ELF-1 (cell line): ENCODE data around the gene SLC17A6.
A peak's percentile ranks its signal among the peaks of the same experiment; 100 is the strongest.

Experiments
- DNase-seq: peaks from one replicate; pipeline ENCODE4 v3.0.0-alpha.2; 2016; ENCODE audit warnings: low read depth, low spot score

The SLC17A6 gene

DNA sequence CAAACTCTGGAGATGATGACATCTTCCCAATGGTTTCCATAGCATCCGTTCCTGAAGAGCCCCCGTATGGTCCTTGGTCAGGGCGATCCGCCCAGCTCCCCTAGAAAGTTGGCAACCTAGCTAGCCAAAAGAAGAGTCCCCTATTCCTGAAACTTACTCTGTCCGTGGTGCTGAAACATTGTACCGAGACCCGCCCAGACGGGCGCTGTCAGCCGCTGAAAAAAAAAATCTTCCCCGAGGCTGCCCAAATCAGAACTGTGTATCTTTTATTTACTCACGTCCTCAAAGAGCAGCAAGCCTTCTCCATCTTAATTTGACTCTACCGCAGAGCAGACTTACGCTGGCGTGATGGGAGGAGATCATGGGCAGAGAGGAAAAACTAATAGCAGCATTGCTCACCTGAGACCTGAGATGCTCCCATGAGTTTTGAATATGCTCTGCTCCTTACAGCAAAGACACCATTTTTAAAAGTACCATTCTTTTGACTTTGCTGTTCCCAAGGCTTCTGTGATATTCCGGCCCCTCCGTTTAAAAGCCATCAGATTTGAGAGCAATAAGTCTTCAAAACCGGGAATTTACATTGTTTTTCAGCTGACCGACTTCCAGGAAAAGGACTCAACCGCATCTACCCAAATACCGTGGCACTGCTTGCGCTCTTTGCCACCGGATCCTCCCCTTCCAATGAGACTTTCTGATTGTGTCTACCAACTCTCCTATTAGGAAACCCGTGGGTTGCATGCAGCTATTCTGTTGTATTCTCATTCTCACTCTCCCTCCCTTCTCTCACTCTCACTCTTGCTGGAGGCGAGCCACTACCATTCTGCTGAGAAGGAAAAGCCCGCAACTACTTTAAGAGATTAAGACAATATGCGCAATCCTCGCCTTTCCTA, at the start of gene SLC17A6:
TSS of gene SLC17A6 (plus strand) at position 786 of the 890 bp plus-strand sequence. CDS start 153 bp downstream, outside the sequence.
- peak; percentile 63 for DNase-seq

DNA sequence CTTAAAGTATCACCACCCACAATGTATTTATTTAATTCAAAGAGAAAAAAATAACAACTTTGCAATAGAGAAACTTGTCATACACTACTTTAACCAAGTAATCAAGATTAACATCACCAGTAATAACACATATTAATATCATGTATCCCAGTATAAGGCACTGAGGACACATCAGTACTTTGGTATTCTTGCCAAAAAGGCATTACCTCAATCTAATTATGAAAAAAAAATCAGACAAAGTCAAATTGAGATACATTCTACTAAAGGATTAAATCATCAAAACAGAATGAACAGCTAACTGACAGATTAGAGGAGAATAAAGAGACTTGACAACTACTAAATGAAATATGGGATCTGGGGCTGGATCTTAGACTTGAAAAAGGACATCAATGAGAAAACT, 35.8 kb upstream of the SLC17A6 start:
- no peak for DNase-seq

DNA sequence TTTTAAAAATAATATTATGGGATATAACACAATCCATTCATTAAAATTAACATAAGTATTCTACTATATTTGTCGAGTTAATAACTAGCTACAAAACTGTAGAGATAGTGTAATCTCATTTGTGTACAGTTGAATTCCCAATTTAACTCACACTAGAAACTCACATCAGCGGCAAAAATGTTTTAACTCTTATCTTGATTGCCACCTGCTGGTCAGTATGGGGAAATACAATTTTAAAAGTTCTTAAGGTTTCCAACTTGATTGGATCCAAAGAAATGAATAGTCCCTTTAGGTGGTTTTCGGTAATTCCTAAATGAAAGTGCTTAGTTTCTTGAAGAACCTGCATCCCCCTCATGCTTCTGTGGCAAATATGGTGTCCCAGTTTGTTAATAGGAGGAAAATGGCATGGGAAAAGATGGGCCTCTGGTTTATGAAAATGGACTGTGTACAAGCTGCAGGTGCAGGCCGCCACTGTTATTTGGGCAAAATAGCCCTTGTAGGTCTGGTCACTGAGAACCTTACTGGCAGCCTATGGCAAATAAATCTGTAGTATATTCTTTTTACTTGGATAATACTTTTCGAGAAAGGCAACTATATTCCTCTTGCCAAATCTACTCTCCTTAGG, 33.7 kb upstream of the SLC17A6 start:
- DNase-seq: peak; percentile 2

DNA sequence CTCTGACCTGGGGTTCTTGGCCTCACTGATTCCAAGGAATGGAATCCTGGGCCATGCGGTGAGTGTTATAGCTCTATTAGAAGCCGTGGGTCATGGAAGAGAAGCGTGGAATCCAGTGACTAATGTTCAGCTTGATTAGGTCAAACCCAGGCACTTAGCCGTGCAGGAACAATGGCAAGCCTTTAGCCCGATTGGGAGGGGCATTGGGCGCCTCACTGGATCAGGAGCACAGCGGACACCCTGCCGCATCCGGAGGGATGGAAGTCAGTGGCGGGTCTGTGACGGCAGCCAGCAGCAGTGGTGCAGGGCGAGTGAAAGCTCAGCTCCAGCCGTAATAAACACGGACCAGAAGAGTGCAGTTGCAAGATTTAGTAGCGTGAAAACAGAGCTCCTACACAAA, 20.5 kb upstream of the SLC17A6 start:
- no peak for DNase-seq

DNA sequence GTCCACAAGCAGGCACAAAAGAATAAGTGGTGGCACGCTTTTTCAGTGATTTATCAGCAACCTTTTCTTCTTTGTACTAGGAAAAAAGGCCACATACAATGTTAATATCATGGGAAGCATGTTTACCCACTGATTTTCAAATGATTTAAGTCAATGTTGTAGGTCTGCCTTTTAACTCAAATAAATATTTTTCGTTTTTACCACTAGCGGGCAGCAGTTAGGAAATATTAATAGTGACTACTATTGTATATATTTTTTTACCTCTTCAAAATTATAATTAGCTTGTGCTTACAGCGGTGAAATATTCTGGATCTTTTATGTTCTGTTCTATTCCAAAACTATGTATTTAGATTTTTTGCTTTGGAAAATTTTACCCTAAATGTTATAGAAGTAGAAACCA, 6.4 kb upstream of the SLC17A6 start:
- DNase-seq: no peak

DNA sequence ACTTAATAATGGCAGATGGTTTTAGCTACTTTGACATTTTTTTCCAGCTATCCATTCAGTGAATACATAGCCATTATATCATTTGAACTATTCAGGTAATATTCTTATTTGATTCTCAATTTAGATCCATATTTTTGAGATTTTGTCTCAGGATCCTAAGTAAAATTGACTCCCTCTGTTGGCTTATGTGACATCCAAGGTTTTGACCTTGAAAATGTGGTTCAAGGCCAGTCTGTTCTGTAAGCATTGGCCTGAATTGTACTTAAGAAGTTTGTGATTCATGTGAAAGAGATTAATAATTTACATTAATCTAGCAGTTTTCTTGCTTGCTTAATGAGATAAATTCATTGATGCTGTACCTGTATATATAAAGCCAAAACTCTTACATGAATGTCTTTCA, 1.6 kb upstream of the SLC17A6 start:
- no peak for DNase-seq

DNA sequence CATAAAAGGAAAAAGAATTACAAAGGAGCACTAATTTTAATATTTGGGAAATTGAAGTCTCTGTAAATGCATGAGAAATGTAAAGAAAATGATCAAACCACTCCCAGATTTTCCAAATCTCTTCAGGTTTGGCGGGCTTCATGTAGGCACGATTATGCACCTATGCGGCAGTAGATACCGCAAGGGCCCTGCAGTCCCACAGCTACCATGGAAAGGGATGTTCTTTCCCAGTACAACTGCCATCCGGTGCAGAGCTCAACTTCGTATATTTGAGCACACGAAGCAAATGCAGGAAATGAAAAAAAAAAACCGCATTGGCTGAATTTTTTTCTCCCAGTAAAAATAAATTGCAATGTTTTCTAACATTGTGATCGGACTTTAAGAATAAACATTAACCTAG, 1.4 kb downstream of the SLC17A6 start:
- no peak for DNase-seq

DNA sequence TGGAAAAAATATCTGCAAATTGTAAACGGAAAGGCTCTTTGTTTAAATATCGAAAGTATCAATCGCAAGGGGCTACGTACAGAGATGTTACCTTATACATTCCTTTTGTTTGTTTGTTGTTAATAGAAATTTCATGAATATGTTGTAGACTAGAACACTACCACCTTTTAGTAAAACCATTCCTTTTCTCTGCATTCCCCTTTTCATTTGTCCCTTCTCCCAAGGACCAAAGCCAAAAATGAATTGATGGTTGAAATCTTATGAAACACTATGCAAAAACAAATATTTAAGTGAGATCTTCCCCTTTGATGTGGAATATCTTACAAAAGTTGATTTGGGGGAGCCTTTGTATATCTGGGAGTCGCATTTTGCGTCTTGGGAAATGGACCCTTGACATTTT, 2.1 kb downstream of the SLC17A6 start:
- DNase-seq: no peak

DNA sequence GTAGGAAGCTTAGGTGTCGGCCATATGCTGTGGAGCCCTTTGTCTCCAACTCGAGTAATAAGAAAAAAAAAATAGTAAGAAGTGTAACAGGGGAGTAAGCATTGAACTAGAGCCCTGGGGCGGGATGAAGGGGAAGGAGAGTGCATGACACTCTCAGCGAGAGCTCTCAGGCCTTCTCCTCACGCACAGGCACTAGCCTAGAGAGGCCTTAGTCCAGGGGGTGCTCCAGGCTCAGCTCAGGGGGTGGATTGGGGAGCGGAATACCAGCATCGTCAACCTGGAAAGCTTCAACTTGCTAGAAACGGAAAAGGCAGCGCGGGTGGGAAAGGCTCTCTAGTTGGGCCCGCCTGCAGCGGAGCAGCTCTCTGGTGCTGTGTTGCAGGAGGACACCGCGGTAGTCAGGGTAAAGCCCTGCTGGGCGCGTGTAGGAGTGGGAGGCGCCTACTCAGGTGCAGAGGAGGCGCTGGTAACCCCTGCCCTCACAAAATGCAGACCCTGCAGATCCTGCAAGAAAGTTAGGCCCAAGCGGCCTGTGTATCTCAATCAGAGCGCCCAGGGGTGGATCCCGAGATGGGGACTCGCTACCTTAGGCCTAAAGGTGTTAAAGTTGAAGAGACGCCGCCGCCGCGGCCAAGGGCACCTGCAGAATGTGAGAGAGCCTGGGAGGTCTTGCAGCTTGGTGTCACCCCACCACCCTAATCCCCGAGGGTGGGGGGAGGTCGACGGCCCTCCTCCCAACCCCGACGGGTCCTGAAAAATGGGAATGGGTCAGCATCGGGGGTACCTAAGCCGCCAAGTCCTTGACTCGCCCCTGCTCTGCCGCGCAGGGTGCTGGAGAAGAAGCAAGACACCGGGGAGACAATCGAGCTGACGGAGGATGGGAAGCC, 2.8 kb downstream of the SLC17A6 start:
- no peak for DNase-seq

DNA sequence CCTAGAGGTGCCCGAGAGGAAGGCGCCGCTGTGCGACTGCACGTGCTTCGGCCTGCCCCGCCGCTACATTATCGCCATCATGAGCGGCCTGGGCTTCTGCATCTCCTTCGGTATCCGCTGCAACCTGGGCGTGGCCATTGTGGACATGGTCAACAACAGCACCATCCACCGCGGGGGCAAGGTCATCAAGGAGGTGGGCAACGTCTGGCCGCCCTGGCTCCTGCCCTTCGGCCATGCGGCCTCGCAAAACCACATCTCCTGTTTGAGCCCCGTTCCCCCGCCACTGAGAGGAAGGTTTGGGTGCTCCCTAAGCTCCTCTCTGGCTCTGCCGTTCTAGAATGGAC, 3.4 kb downstream of the SLC17A6 start:
- DNase-seq: no peak

DNA sequence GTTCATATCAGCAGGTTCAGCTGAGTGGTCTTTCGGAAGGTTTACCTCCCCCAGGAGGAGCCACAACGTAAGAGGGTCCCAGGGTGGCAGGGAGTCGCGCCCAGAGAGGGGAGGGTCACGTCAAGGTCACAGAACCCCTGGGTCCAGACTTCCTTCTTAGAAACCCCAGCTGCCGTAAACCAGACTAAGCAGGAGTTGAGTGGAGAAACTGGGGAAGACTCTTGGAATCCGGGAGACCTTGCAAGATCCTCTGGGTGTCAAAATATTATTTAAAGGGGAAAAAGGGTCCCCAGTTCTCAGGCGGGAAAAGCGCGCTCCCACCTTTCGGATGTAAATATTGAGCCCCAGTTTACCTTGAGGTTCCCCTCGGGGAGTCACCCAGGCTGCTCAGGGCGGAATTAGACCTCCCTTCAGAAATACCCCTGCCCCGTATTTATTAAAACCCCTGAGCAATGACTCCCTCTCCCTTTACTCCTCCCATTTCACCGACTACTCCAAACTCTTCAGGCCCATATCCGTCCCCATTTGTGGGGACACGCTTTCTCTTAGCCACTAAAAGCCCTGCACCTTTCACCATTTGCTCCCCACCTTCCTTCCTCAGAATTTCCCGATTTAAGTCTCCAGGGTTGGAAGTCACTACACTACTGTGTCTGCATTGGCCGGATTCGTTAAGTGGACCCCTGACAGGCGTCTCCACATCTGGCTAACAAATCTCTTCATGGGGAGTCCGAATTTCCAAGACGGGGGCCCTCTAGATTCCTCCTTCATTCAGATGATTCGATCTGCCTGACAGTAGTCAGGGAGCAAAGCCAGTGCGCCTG, 4.2 kb downstream of the SLC17A6 start:
- DNase-seq: no peak

DNA sequence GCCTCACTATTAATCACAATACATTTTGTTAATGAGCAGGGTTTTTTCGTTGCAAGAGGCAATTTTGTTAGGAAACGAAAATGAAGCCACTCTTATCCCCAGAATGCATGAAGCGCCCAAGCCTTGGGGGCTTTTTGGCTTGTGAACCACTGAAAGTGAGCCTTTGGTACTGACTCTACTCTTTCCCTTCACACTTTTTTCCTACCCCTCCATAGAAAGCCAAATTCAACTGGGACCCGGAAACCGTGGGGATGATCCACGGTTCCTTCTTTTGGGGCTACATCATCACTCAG, 4.8 kb downstream of the SLC17A6 start:
- DNase-seq: no peak

DNA sequence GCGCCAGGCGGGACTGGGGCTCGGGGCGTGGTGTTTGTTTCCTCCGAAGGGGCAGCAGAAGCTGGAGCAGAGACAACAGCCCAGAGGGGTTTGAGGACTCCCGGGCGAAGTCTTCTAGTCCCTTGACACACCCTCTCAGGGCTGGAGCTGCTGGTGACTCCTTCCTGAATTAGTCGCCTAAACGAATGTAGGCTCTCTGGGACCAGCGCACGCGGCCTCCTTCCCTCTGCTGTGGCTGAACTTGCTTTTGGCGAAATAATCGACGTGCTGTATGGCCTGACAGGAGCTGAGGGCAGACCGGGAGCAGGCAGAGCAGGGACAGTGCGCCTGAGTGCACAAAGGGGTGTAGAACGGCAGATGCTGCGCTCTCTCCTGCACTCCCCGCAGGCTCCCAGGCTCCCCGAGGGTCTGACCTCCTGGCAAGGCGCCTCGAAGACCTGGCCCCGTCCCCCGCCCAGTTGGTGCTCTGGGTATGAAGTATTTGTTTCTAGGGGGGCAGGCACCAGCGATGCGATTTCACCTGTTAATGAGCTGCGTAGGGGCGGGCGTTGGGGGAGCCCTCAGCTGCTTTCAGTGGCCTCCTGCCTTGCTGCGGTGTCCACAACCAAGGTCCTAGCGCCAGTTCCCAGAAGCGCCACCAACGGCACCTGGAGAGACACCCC, 5.3 kb downstream of the SLC17A6 start:
- peak; percentile 34 for DNase-seq

DNA sequence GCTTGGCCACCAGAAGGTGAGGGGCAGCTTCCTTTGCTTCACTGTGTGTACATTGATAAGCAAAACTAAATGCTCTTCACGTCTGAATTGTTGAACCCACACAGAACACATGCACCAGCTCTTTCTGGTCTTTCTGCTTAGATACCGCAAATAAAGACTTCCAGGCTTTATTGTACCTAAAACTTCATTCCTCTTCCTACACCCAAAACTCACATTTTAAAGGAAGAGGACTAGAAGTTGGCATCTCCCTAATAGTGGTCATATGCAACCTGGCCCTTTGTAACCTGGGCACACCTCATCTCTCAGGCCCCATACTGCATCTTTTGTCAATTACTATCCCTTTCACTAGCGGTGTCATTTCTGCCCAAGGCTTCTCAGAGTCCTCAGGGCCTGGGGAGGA, 5.9 kb downstream of the SLC17A6 start:
- no peak for DNase-seq

DNA sequence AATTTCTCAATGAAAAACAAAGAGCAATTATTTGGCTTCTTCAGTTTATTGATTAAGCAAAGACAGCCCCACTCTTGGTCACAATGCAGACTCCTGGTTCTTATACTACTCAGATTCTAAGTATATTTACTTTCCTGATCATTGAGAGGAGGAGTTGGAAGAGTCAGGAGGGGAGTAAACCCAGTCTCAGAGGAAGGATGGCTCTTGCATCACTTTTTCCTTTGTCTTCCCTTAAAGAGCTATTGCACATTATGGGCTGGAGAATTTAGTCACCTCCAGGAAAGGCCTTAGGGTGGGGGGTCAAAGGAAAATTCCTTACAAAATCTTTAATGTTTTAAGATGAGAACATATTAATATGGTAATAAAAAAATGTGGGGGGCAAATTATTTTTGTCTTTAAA, 8.1 kb downstream of the SLC17A6 start:
- no peak for DNase-seq

DNA sequence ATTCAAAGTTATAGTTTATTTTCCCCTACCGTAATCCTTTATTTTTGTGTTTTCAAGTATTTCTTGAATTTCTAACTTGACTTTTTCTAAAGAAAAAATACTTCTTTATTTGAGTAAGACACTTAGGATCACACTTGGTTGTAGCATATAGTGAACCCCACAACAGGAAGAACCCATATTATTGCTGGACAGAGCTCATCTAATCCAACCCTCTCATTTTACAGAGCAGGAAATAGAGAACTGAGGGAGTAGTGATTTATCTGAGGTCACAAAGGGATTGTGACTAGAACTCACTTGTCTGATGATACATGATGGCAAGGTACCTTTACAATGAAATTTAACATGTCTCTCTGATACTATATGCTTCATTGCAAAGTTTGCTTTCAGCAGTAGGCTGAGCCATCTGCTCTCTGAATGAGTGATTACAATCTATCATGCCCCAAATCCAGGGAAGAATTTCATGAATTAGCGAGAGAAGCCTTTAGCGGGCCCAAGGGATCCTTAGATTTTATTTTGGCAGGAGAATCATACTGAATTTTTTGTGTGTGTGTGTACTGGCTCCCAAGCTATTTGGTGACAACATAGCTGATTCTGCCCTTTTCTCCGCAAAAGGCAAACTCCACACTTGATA, 9.8 kb downstream of the SLC17A6 start:
- DNase-seq: no peak

DNA sequence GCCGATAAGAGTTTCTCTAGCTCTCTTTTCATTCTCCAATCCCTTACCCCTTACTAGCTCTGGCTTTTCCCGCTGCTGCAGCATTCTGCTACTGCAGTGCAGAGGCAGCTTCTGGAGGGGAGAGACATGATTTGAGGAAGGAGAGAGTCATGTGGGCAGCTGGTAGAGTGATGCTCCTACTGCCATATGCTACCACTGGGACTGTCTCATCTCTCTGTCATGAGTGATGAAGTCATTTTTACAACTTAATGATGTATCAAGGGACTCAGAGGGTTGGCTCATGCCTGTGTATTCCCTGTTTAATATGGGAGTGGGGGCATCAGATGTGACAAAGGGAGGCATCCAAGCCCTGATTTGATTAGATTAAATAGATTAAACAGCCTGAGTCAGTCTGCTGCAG, 11.3 kb downstream of the SLC17A6 start:
- DNase-seq: no peak

DNA sequence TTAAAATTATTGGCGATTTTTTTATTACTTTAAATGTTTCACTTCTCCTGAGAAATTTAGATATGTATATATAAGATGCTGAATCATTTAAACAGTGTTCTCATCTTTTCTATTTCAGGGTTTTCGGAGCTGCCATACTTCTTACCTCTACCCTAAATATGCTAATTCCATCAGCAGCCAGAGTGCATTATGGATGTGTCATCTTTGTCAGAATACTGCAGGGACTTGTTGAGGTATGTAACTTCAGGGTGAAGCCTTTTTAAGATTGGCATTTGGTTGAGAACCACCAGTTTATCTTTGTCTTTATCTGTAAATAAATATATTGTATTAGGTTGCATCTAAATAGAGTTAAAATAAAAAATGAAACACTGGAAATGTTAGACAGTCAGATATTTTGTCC, 21.1 kb downstream of the SLC17A6 start:
- no peak for DNase-seq

DNA sequence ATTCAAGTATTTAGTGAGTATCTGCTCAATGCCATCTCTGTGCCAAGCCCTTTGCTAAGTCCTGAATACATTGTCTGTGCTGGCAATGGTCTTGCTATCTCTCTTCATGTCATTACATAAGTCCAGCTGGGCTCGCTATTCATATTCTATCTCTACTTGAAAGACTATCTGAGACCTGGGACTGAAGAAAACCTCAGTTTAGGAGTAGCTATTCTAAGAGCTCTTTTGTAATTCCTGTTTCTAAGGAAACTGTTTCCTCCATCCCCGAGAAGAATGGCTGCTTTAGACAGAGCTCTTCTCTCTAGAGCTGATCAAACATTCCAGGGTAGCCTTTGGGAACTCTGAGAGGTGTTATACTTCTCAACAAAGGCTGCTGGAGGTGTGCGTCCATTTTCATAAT, 33.0 kb downstream of the SLC17A6 start:
- no peak for DNase-seq

DNA sequence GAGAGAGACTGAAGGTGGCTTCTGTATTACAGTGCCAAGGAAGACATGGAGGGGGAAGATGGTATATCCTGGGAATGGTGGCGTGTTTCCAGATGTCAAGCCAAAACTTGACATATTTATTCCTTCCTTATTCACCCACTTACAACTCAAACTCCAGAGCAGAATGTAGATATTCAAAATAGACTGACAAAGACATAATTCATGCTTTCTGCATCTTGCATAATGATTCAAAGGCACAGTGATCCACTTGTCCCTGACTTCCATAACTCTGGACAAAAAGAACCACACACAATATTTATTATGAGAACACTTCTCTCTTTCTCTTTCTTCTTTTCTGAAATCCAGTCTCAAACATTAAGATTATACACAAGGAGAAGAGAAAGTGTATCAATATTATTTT, 48.9 kb downstream of the SLC17A6 start:
- no peak for DNase-seq
